ENCODE measurements around the gene TNKS1BP1. TPM values are rescaled to one million over a fixed set of nuclear protein-coding genes. Genes with fewer than 3 reads are reported as not detected.
A peak's percentile ranks its signal among the peaks of the same experiment; 100 is the strongest.

The TNKS1BP1 gene
- total and polyA plus RNA-seq, 2 of the 8 experiments (the other 6 are each of a cell fraction or from before 2014, with no cell fraction given), result 50.0 to 122 TPM

DNA sequence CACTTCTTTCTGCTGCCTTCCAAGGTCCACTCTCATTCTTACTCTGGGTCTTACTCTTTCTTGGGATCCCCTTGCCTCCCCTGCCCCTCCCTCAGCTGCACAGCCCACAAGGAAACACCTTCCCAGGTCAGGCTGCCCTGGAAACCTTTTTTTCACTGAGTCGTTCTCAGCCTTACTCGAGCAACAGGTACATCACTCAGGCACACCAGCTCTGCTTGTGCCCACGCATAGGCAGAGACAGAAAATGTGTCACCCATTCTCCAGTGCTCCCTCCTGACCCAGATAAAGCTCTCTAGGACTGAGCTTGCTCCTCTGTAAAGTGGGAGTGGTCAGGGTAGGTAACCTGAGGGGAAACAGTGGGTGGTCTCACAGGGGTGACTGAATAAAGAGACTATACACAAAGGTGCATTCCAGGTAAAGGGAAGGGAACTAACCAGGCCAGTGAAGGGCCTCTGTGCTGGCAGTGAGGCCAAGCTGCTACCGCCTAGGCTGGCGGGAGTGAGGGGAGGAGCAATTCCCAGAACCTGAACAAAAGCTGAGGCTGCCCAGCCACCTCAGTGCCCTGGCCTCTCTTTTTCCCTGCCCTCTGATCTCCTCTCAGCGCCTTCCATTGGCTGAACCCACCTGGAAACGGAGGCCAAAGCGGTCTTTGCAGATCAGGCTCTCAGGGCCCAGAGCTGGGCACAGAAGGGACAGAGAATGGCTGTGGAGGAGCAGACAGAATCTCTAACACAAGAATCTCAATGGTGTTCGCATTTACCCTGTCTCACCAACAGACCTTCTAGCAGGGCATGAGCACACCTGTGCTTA, 40.3 kb upstream of the TNKS1BP1 start:
- H2BK5ac ChIP-seq (ENCODE audit: low read depth, low read length), result no peak overlapping the region; the same call in 1 of the 2 replicates
- H2BK15ac ChIP-seq (ENCODE audit: low read length), result peak overlapping the region; percentile 36; the same call in 1 of the 2 replicates
- no peak overlapping the region for H4K8ac ChIP-seq (ENCODE audit: extremely low read depth, insufficient read depth, low read length)
- peak overlapping the region; percentile 72 for H3K18ac ChIP-seq (ENCODE audit: extremely low read depth, low read length)
- ChIA-PET CTCF (ENCODE audit: partially characterized antibody) (interaction anchor here (0.6 to 1.3 kb wide), 8 partner anchors 8 to 711 kb away, joined by 3 to 6 read pairs (median 4); no protein-coding TSS in a partner anchor), POLR2A (ENCODE audit: partially characterized antibody) (interaction anchor here (0.9 to 2.0 kb wide), 9 partner anchors 9 to 57 kb away, joined by 3 to 5 read pairs (median 3); partner anchors contain the start of gene PRG3)
- peak overlapping the region; percentile 27 for H4K5ac ChIP-seq (ENCODE audit: insufficient read length, low read depth, low read length)
- H3K79me2 ChIP-seq (ENCODE audit: control insufficient read depth in 1 of 2, insufficient read depth in 2 of 2, low read length in 2 of 2), result no peaks in the 10 kb centered on the region
- peak overlapping the region; percentile 38 to 52 for H3K4me2 ChIP-seq (ENCODE audit: insufficient read depth in 1 of 2, low read depth in 2 of 2, low read length in 2 of 2)
- H2AFZ ChIP-seq (ENCODE audit: low read length), result peak overlapping the region; percentile 94
- H3K23ac ChIP-seq (ENCODE audit: insufficient read length), result no peak overlapping the region
- no peak overlapping the region for H3K14ac ChIP-seq (ENCODE audit: insufficient read length)
- DNase-seq (ENCODE audit: low read depth in 1 of 2, low spot score in 2 of 2) (peak in 1 of 2 experiments; percentile 65), FAIRE-seq (peak; percentile 87)
- H3K56ac ChIP-seq (replicated peaks; ENCODE audit: insufficient read length, low read depth, low read length), result no peak overlapping the region
- no peaks in the 10 kb centered on the region for H3K36me3 ChIP-seq (ENCODE audit: control insufficient read depth in 2 of 4, insufficient read depth in 4 of 4, low read length in 3 of 4)
- H2BK120ac ChIP-seq (replicated peaks; ENCODE audit: low read depth, low read length), result no peak overlapping the region
- H3K4ac ChIP-seq (replicated peaks; ENCODE audit: insufficient read length, low read depth, low read length), result no peak overlapping the region
- no peak overlapping the region for H4K91ac ChIP-seq (replicated peaks; ENCODE audit: insufficient read length, low read length)
- no peak overlapping the region for H2AK5ac ChIP-seq (ENCODE audit: low read depth, low read length)
- WGBS, 2 experiments (ENCODE audit: extremely low coverage in 1 of 2, insufficient coverage in 1 of 2, insufficient read length in 1 of 2, insufficient replicate concordance in 2 of 2, low coverage in 1 of 2, low lambda C conversion rate in 2 of 2, missing lambda C conversion rate in 1 of 2), result 41% methylated on average over 9 of the region's 9 CpGs; no CpG with 5 or more reads in 1 of the 2 experiments
- no peaks in the 10 kb centered on the region for H3K79me1 ChIP-seq (ENCODE audit: low read depth, low read length)
- H3K27ac ChIP-seq (ENCODE audit: low read depth, low read length), result peak overlapping the region; percentile 55; the same call in 1 of the 2 replicates
- no peaks in the 10 kb centered on the region; a peak in 1 of 7 replicates for H3K27me3 ChIP-seq (replicated peaks in 1 of 4; ENCODE audit: control insufficient read depth in 3 of 4, extremely low read depth in 1 of 4, insufficient read depth in 3 of 4, low read length in 3 of 4)
- H2BK20ac ChIP-seq (ENCODE audit: low read length), result 0 out of 2 replicates have a peak overlapping the region, but pooled peaks have one; percentile 48
- H3K4me3 ChIP-seq (ENCODE audit: extremely low read depth in 1 of 4, insufficient read depth in 2 of 4, low read depth in 3 of 4, low read length in 4 of 4), result peak overlapping the region in 1 of 4 experiments; percentile 17; a peak in 1 of 8 replicates
- H4K20me1 ChIP-seq (replicated peaks in 1 of 2; ENCODE audit: control insufficient read depth in 1 of 2, insufficient read depth in 2 of 2, low read length in 2 of 2), result no peaks in the 10 kb centered on the region
- no peaks in the 10 kb centered on the region for H3K23me2 ChIP-seq (ENCODE audit: low read depth, low read length)
- H3K9ac ChIP-seq (replicated peaks in 1 of 4; ENCODE audit: extremely low read depth in 1 of 4, low read depth in 3 of 4, low read length in 3 of 4), result 0 out of 7 replicates have a peak overlapping the region, but pooled peaks of 1 of the 4 experiments have one; percentile 18
- no peaks in the 10 kb centered on the region for H3K9me3 ChIP-seq (ENCODE audit: insufficient read depth in 2 of 2, low read depth in 1 of 2, low read length in 1 of 2)
- peak overlapping the region; percentile 71; the same call in 1 of the 2 replicates for H2BK12ac ChIP-seq (ENCODE audit: low read depth, low read length)
- peaks cover 8 to 17% (median 11%) of the 10 kb centered on the region in 4 experiments for H3K4me1 ChIP-seq (replicated peaks in 1 of 4; ENCODE audit: control insufficient read depth in 3 of 4, insufficient read depth in 4 of 4, low read length in 3 of 4)
- TF ChIP-seq HDAC6 (IDR thresholded peaks at IDR 0.05; ENCODE audit: low read depth, low read length) (no peak), TBP (IDR thresholded peaks at IDR 0.05; ENCODE audit: low read depth, low read length) (peak; percentile 60; the same call in 1 of the 2 replicates), PHF8 (conservative IDR thresholded peaks at IDR 0.05; ENCODE audit: low read depth, low read length) (no peak), POLR2AphosphoS5 (IDR thresholded peaks at IDR 0.05; ENCODE audit: low read depth, low read length) (no peak), NRF1 (IDR thresholded peaks at IDR 0.05; ENCODE audit: low read depth, low read length) (no peak), KDM5A (IDR thresholded peaks at IDR 0.05; ENCODE audit: low read length) (no peak), CTBP2 (IDR thresholded peaks at IDR 0.05; ENCODE audit: borderline replicate concordance, insufficient read depth, insufficient read length, low read length) (no peak), NANOG (IDR thresholded peaks at IDR 0.05; ENCODE audit: insufficient read depth, low read depth, low read length, poor library complexity, severe bottlenecking) (no peak), CBX5 (IDR thresholded peaks at IDR 0.05; ENCODE audit: low read depth, low read length) (no peak)
- TF ChIP-seq, protein P1, sequence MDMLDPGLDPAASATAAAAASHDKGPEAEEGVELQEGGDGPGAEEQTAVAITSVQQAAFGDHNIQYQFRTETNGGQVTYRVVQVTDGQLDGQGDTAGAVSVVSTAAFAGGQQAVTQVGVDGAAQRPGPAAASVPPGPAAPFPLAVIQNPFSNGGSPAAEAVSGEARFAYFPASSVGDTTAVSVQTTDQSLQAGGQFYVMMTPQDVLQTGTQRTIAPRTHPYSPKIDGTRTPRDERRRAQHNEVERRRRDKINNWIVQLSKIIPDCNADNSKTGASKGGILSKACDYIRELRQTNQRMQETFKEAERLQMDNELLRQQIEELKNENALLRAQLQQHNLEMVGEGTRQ (IDR thresholded peaks at IDR 0.05; ENCODE audit: low read length), result no peak
